Measurements from ENCODE around the gene FBXO21.
"Not testable (repeated sequence)": the region's sequence is repeated elsewhere in the genome, so short reads cannot be mapped to it uniquely, and the experiment has no call there.

FBXO21 gene

DNA sequence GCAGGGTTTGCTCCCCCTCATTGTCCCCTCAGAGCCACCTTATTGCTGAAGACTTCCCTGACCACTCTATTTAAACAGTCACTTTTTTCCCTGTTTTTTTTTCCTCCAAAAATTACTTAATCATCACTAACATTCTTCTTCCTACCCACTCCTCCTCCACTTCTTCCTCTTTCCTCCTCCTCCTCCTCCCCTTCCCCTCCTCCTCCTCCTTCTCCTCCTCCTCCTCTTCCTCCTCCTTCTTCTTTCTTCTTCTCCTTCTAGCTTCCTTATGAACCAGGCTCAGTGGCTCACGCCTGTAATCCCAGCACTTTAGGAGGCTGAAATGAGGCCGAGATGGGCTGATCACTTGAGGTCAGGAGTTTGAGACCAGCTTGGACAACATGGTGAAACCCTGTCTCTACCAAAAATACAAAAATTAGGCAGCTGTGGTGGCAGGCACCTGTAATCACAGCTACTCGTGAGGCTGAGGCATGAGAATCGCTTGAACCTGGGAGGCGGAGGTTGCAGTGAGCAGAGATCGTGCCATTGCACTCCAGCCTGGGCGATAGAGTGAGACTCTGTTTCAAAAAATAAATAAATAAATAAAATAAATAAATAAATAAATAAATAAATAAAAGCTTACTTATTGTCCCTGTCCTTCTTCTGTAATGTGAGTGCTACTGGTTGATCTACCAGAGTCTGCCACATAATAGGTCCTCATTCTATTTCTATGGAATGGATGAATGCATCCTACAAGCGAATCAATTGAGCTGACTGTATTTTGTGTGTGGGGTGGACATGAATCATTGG lies 9.9 kb upstream of the FBXO21 start:
- DNase-seq = not testable (repeated sequence)

DNA sequence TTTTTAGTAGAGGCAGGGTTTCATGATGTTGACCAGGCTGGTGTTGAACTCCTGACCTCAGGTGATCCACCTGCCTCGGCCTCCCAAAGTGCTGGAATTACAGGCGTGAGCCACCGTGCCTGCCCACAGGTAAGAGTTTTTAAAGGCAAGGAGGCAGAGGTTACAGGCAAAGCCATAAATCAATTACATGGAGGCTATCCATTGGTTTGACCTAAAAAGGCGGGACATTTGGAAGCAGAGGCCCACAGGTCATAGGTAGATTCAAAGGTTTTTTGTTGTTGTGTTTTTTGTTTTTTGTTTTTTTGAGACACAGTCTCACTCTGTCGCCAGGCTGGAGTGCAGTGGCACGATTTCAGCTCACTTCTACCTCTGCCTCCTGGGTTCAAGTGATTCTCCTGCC lies 6.1 kb upstream of the FBXO21 start:
- not testable (repeated sequence) for DNase-seq

DNA sequence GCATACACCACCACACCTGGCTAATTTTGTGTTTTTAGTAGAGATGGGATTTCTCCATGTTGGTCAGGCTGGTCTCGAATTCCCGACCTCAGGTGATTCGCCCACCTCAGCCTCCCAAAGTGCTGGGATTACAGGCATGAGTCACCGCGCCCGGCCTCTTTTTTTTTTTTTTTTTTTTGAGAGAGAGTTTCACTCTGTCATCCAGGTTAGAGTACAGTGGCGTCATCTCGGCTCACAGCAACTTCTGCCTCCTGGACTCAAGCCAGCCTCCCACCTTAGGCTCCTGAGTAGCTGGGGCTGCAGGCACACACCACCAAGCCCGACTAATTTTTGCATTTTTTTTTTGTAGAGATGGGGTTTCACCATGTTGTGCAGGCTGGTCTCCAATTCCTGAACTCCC lies 4.8 kb upstream of the FBXO21 start:
- not testable (repeated sequence) for DNase-seq

DNA sequence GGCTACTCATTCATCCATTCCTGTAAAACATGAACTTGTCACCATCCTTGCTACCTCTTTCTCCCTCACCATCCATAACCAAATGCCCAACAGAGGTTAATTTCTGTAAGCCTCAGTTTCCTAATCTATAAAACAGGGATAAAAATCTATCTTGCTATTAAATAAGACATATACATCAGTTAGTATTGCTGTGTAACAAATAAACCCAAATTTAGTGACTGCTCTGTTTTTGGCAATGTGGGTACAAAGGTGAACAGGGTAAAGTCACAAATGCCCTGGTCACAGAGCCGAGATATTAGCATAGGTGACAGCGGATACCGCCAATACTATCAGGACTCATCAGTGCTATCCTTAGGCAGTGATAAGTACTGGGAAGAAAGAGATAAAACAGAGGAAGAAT lies 3.6 kb upstream of the FBXO21 start:
- DNase-seq = no peak

DNA sequence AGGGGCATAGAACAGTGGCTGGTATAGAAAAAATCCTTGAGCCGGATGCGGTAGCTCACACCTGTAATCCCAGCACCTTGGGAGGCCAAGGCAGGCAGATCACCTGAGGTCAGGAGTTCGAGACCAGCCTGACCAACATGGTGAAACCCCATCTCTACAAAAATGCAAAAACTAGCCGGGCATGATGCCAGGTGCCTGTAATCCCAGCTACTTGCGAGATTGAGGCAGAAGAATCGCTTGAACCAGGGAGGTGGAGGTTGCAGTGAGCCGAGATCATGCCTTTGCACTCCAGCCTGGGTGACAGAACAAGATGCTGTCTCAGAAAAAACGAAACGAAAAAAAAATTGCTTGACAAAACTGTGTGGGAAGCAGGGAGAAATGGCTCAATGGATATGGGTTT lies 2.3 kb upstream of the FBXO21 start:
- DNase-seq = not testable (repeated sequence)

DNA sequence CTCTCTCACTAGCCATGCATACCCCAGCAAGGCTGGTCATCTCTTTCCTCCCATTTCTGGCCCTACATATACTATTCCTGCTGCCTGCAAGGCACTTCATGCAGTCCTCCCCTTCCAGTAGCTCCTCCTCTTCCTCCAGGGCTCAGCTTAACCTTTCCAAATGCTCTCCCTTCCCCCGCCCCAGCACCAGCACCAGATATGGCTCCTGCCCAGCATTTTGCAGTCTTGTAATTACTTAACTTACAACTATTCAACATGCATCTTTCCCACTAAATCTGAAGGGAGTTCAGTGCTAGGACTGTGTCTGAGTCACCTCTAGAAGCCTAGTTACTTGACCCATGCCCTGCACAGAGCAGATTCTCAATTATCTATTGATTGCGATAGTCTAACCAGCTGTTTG lies 1.8 kb upstream of the FBXO21 start:
- no peak for DNase-seq

DNA sequence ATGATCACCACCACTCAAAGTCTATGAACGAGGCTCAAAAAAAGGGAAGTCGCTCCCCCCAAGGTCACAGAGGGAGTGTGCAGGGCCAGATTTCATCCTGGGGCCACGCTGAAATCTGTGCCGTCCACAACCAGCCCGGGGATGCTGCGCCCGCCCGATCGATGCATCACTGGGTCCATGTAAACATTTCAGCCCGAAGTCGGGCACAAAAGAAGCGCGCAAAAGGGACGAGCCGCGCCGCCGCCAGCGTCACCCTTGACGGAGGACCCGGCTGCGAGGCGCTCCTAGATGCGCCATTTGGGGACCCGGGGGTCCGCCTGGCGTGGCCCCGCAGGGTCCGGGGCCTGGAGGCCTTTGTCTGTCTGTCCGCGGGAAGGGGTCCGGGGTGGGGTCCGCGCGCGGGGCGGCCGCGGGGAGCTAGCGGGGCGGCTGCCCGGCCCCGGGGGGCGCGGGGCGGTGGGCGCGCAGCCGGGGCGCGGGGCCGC lies 503 bp downstream of the FBXO21 start:
- DNase-seq = peak; percentile 57

DNA sequence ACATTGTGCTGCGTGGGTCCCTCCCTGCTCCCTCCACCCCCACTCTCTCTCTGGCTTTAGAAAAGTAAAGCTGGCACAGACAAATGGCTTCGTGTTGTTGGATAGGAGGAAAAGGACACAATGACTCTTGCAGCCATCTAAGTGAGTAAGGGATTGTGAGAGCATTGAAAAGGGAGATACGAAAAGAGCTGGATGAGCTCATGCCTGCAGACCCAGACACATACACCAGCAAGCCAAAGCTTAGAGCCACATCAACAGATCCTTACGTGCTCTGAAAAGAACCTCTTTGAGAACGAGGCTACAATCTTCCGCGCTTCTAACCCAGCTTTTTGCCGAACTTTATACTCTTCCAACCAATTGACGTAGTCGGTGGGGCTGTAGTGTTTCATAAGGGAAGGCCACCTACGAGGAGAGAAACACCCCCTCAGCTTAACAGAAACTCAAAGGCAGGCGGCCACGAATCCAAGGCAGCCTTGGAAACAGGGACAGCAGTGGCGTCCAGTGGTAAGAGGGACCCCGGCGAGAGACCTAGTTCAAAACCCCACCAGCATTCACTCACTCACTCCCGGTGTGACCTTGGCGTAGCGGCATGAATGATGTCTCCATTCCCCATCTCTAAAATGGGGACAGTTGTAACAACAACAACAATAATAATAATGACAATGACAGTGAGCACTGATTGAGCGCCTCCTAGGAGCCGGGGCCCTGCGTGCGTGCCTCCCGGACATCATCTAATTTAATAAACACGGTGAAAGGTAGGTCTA lies 1.1 kb downstream of the FBXO21 start:
- DNase-seq = no peak

DNA sequence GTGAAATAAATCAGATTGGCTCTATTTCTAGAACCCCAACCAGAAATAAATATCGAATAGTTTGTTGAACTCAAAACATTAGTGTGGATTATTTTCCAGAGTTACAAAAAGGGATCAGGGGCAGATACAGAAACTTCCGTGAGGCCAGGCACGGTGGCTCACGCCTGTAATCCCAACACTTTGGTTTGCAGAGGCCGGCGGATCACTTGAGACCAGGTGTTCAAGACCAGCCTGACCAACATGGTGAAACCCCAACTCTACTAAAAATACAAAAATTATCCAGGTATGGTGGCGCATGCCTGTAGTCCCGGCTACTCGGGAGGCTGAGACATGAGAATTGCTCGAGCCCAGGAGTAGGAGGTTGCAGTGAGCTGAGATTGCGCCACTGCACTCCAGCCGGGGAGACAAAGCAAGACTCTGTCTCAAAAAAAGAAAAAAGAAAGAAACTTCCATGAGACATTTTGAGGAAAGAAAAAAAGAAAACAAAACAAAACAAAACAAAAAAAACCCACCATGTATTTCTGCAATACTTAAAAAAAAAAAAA lies 2.1 kb downstream of the FBXO21 start:
- DNase-seq = no peak

DNA sequence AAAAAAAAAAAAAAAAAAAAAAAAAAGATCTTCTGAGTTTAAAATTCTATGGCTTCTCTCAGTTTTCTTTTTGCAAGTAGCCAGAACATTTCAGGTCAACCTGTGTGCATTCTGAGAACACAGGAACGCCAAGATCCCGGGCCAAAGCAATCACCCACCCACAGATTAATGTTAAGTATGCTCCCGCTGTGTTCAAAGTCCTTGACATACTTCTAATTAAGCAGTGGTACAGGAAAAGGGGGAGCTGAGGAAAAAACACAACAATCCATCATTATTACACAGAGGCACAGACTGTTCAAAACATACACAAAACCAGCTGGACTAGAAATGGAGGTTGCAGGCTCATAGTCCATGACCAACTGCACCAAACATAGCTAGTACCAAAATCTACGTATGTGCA lies 2.8 kb downstream of the FBXO21 start:
- no peak for DNase-seq

DNA sequence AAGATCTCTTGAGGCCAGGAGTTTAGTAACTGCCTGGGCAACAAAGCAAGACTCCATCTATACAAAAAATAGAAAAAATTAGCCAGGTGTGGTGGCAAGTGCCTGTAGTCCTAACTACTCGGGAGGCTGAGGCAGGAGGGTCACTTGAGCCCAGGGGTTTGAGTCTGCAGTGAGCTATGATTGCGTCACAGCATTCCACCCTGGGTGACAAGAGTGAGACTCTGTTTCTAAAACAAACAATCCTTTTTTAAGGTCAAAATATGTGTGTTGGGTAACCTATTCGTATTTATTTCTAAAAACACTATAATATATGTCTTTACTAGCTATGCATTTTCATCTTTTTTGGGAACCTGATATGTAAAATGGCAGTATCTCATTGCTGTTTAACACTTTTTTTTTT lies 7.4 kb downstream of the FBXO21 start:
- no peak for DNase-seq

DNA sequence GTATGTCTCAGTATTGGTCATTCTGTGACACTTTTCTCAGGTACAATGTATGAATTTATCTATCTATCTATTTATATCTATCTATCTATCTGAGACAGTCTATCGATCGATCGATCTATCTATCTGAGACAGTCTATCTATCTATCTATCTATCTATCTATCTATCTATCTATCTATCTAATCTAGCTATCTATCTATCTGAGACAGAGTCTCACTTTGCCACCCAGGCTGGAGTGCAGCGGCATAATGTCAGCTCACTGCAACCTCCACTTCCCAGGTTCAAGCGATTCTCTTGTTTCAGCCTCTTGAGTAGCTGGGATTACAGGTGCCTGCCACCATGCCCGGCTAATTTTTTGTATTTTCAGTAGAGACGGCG lies 8.8 kb downstream of the FBXO21 start:
- not testable (repeated sequence) for DNase-seq

DNA sequence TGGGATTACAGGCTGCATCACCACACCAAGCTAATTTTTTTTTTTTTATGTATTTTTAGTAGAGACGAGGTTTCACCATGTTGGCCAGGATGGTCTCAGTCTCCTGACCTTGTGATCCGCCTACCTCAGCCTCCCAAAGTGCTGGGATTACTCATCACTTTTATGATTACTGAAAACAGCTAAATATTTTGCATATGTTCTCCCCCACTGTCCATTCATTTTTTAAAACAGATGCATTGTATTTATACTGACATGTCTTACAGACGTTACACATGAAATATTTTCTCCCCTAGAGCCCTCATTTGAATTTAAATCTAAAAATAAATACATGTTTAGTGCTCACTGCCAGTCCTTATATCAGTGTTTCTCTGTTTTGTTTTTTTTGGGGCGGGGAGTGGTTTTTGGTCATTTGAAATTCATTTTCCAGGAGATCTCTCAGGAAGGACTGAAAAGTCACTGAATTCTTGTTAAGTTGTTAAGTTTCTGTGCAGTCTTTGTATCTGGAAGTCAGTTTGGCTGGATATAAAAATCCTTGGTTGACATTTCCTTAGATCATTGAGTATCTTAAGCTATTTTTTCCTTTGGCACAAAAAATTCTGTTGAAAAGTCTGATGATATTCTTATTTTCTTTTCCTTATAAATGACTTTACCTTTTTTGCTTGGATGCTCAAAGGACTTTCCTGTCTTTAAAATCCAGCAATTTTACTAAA lies 9.4 kb downstream of the FBXO21 start:
- DNase-seq = no peak

DNA sequence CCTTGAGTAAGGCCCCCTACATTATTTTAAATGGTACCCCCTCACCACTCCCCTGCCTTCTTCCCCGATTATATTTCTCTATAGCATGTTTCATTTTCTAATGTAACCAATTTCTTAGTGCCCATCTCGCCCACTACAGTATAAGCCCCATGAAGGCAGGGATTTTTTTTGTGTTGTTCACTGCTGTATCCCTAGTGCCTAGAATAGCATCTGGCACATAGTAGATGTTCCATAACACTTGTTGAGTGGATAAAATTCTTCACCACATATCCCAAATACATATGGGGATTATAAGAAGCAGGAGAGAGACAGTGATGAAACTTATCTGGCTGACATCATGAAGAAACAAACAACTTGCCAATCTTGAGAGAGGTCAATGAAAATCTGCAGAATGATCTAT lies 11.5 kb downstream of the FBXO21 start:
- DNase-seq = no peak

DNA sequence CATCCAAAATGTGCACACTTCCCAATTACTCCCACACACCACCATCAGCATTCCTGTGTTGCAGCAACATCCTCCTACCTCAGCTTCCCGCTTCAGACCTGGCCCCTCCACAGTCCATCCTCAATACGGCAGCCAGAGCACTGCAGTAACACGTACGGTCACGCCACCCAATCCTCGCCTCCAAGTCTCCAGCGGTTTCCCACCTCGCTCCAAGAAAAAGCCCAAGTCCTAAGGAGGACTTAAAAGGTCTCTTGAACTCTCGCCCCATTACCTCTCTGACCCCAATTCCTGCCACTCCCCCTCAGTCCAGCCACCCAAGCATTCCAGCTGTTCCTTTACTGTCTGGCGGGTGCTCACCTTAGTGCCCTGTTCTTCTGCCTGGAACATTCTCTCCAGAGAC lies 12.0 kb downstream of the FBXO21 start:
- peak; percentile 9 for DNase-seq

DNA sequence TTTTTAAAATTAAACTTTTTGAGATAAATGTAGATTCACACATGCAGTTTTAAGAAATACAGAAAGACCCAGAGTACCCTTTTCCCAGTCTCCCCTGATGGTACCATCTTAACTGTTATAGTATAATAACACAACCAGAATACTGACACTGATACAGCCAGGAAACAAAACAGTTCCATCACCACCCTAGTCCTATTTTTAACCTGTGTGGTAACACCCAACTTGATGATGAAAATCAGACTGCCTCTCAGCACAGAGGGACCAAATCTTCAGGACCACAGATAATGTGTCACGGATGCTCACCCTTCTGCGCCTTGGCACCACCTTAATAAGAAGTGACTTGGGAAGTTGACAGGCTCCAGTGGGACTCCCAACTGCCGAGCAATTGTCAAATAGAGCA lies 18.1 kb downstream of the FBXO21 start:
- DNase-seq = peak; percentile 10

DNA sequence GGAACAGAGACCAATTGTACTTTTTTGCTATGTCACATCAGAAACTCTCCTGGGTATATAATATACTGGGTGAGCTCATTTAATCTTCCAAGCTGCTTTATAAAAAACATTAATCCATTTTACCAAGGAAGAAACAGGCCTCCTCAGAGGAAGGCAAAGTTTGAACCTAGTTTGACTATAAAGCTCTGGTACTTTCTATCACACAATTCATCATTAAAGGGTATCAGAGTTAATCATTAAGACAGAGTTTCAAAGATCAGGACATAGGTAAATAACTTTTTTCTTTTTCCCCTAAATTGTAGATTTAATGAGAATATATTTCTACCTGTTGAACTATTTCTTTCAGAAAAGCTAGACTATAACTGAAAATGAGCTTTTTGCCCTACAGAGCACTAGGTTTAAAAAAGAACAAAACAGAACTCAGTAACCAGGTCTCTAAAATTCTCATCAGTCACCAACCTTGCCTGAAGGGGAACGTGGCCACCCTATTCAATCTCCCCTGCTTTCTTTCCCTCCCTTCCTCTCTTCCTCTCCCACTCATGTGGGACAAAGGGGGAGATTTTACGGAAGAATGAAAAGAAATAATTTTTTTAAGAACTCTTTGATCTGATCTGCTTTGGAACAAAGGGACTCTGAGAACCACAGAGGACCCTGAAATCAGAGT lies 18.6 kb downstream of the FBXO21 start:
- no peak for DNase-seq

DNA sequence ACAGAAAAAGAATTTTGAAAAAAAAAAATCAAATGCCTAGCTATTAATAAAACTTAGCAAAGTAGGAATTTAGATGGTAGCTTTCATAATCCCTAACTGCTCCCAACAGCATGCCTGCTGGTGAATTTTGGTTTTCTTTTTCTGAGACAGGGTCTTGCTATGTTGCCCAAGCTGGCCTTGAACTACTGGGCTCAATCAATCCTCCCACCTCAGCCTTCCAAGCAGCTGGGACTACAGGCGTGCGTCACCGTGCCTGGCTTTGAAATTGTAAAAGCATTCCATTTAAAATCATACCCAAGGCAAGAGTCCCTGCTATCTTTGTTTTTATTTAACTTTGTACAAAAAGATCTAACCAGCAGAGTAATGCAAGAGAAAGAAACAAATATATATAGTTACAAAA lies 20.7 kb downstream of the FBXO21 start:
- DNase-seq = no peak

DNA sequence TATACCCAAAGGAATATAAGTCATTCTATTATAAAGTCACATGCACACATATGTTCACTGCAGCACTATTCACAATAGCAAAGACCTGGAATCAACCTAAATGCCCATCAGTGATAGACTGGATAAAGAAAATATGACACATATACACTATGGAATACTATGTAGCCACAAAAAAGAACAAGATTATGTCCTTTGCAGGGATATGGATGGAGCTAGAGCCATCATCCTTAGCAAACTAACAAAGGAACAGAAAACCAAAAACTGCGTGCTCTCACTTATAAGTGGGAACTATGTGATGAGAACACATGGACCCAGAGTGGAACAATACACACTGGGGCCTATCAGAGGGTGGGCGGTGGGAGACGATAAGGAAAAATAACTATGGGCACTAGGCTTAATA lies 21.3 kb downstream of the FBXO21 start:
- DNase-seq = no peak

DNA sequence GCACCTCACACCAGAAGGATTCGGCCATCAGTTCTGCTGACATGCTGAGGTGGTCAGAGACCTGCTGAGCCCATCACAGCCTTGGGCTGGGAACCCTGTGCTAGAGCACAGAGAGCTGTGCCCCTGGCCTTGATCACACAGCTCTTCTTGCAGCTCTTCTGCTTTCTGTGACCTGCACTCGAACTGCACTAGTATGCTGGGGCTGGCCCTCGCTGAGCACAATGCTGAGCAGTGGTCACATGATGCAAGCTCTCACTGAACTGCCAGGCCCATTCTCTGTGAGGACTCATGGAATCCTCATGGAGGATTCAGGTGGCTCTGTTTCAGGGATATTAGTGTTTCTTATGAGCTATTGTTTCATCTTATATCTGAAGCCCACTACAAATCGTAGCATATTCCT lies 22.5 kb downstream of the FBXO21 start:
- DNase-seq = no peak

DNA sequence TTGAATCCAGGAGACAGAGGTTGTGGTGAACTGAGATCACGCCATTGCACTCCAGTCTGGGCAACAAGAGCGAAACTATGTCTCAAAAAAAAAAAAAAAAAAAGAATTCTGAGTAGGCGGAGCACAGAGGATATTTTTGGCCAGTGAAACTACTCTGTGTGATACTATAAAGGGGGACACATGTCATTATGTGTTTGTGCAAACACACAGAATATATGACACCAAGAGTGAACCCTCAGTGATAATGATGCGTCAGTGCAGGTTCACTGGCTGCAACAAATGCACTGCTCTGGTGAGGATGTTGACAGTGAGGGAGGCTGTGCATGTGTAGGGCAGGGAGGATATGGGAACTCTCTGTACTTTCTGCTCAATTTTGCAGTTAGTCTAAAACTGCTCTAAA lies 24.2 kb downstream of the FBXO21 start:
- DNase-seq = no peak

DNA sequence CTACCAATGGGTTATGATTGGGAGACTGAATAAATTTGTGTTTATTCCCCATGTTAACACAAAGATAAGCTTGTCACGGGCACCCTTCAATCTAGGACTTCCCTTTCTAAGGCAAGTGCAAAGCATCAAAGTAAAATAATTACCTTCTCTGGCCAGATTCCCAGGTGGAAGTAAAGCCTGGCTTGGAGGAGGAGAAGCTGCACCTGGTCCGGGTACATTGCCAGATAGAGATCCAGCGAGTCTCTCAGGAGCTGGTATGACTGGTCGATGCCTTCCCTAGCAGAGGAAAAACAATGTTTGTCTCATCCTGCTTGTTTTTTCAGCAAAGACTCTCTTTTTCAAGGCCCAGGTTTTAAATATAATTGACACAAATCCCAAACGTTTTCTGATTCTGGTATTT lies 24.9 kb downstream of the FBXO21 start:
- no peak for DNase-seq

DNA sequence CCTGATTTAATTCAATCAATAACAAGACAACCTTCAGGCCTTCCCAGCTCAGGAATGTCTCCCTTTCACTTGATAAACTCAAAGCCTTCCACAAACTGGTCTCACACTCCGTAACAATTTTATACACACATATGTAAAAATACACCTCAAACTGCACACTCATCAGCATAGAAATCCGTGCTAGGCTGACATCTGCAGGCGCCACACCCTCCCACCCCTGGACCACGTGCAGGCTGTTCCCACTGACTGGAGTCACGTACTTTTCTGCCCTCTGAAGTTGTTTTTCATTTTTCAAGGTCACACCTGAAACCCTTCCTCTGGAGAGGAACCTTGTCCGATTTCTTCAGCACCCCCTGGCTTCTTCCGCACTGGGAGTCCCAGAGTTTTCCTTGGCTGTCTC lies 27.6 kb downstream of the FBXO21 start:
- DNase-seq = no peak

Measured in stimulated activated CD8-positive, alpha-beta memory T cell treated with anti-CD3 and anti-CD28 coated beads, Interleukin-4, amount 100 ng/mL, for 48 hours (primary cell).